Coronary artery (tissue), 2 donors: ENCODE results near the gene FOXI1.

Experiments used
- DNase-seq: peaks from one replicate; pipeline ENCODE4 v3.0.0-alpha.2; 2017; ENCODE audit warnings: low spot score
- H3K27ac ChIP-seq, 2 donors: fragments of 200-600 bp; sonication (generic); one replicate each; pipeline ENCODE4 v1.5.1; 2016 to 2019
- H3K4me3 ChIP-seq: fragments of 200-600 bp; sonication (generic); 2 replicates; pipeline ENCODE4 v1.5.1; 2016; ENCODE audit warnings: mild to moderate bottlenecking, moderate library complexity
- CTCF ChIP-seq: fragments of 200-600 bp; sonication (generic); IDR thresholded peaks from one replicate; pipeline ENCODE4 v1.5.1; 2019; ENCODE audit warnings: antibody characterized with exemption

The FOXI1 gene

GRCh38 chr5:170112876-170113521, 7.3 kb downstream of the FOXI1 start:
- Histone ChIP-seq H3K27ac (no peak overlapping the region), H3K4me3 (no peak overlapping the region)
- DNase-seq: peak; percentile 54
- TF ChIP-seq CTCF: no peak

- TF ChIP-seq CTCF: no peak
- Histone ChIP-seq H3K4me3 (no peak overlapping the region), H3K27ac (no peak overlapping the region)
- DNase-seq: no peak
Observed at GRCh38 chr5:170113522-170113900, 7.8 kb downstream of the FOXI1 start.

GRCh38 chr5:170114271-170114670, 8.6 kb downstream of the FOXI1 start:
- peak; percentile 41 for DNase-seq
- no peak overlapping the region for H3K4me3 ChIP-seq
- no peak for TF ChIP-seq CTCF
- H3K27ac ChIP-seq: no peak overlapping the region

- TF ChIP-seq CTCF: no peak
- peak; percentile 49 for DNase-seq
- H3K4me3 ChIP-seq: no peak overlapping the region
Observed at GRCh38 chr5:170115925-170116324, 10.2 kb downstream of the FOXI1 start.

GRCh38 chr5:170117736-170118135, 12.0 kb downstream of the FOXI1 start:
- Histone ChIP-seq H3K4me3 (no peak overlapping the region), H3K27ac (no peak overlapping the region)
- no peak for TF ChIP-seq CTCF
- DNase-seq: peak; percentile 26

More at GRCh38 chr5:170115925-170116324, 10.2 kb downstream of the FOXI1 start:
- no peak overlapping the region for H3K27ac ChIP-seq

- TF ChIP-seq CTCF: no peak
- Histone ChIP-seq H3K27ac (no peak overlapping the region), H3K4me3 (no peak overlapping the region)
- peak; percentile 12 for DNase-seq
Observed at GRCh38 chr5:170120576-170120975, 14.9 kb downstream of the FOXI1 start.

- no peak overlapping the region for H3K27ac ChIP-seq
- DNase-seq: no peak
- TF ChIP-seq CTCF: no peak
- H3K4me3 ChIP-seq: no peak overlapping the region
Observed at GRCh38 chr5:170121321-170121720, 15.6 kb downstream of the FOXI1 start.
